ENCODE data around the gene PIP5K1C.

GRCh38 chr19:3699741-3700241 lies 477 bp downstream of the PIP5K1C start:
- no peak for TF ChIP-seq POLR2A (IDR thresholded peaks at IDR 0.05)
- TF ChIP-seq CTCF (IDR thresholded peaks at IDR 0.05) = no peak

Measured in ovary (tissue), 3 donors.